K562 (cell line): ENCODE measurements around the gene EIF4E. TPM values are rescaled to one million over a fixed set of nuclear protein-coding genes. Genes with fewer than 3 reads are reported as not detected.

Experiments used
- ATAC-seq: fragments of 200-7000 bp; cut with Tn5 transposase; 3 replicates; pipeline ENCODE4 v1.9.1; 2020; ENCODE audit warnings: moderate library complexity
- BruUV-seq: library from RNA; stranded (reverse); fragments of 400-500 nt; replicated peaks from 2 replicates; lab custom pipeline; 2021; lab: Mats Ljungman, UMichigan
- CTCF ChIA-PET: fragments of 300-600 bp; formaldehyde crosslinking; extraction: SDS; loops from one replicate; lab custom pipeline; 2021; ENCODE audit warnings: low intra/inter-chr PET ratio; lab: Yijun Ruan, JAX
- POLR2A ChIA-PET: fragments of 300-600, 350-650 bp; sonication (Branson Sonifier 250); formaldehyde crosslinking; extraction: SDS; loops from one replicate; lab custom pipeline; 2021; ENCODE audit warnings: antibody characterized with exemption, inconsistent platforms; lab: Yijun Ruan, JAX
- DNase-seq, 4 experiments: peaks; one replicate each; pipeline versions ENCODE4 v3.0.0 to v3.0.0-alpha.2; 2011 to 2018; ENCODE audit warnings: low spot score in 3 of 4, mixed read lengths in 3 of 4; ENCODE audit errors: extremely low read depth in 1 of 4
- FAIRE-seq: peaks from 2 replicates; lab custom pipeline; 2011; peaks lifted over from hg19 to GRCh38; lab: Jason Lieb, UNC
- H2AFZ ChIP-seq: 2 replicates; pipeline ENCODE4 v1.6.0; 2011; ENCODE audit warnings: low read depth, low read length, control low read depth, inconsistent platforms
- H3K27ac ChIP-seq: fragments of 200-600 bp; 3 replicates; pipeline ENCODE4 v1.8.0; 2011; ENCODE audit warnings: low read depth, mild to moderate bottlenecking, control low read depth, inconsistent platforms, low read length, moderate library complexity, mixed read lengths; ENCODE audit errors: extremely low read depth
- H3K27me3 ChIP-seq, 2 experiments: fragments of 300-600 bp in 1 of 2; 2 replicates in 1 of 2; 3 replicates in 1 of 2; pipeline versions ENCODE4 v1.6.0 to v1.8.0; 2011; ENCODE audit warnings: inconsistent platforms in 2 of 2, low read length in 2 of 2, mild to moderate bottlenecking in 1 of 2, mixed read lengths in 1 of 2, moderate library complexity in 1 of 2; ENCODE audit not compliant: control insufficient read depth in 2 of 2, insufficient read depth in 2 of 2
- H3K36me3 ChIP-seq: fragments of 300-600 bp; 3 replicates; pipeline ENCODE4 v1.8.0; 2011; ENCODE audit warnings: mild to moderate bottlenecking, low read length, inconsistent platforms; ENCODE audit not compliant: control insufficient read depth, insufficient read depth
- H3K4me1 ChIP-seq, 2 experiments: fragments of 200-600 bp in 1 of 2; replicated peaks in 1 of 2; 2 replicates in 1 of 2; 3 replicates in 1 of 2; pipeline versions ENCODE4 v1.5.1 to v1.8.0; 2011; ENCODE audit warnings: inconsistent platforms in 2 of 2, low read length in 2 of 2, mild to moderate bottlenecking in 1 of 2, mixed read lengths in 1 of 2, moderate library complexity in 1 of 2; ENCODE audit not compliant: control insufficient read depth in 2 of 2, insufficient read depth in 2 of 2
- H3K4me2 ChIP-seq: 2 replicates; pipeline ENCODE4 v1.6.1; 2011; ENCODE audit warnings: low read length, control low read depth, inconsistent platforms, mixed read lengths; ENCODE audit not compliant: insufficient read depth
- H3K4me3 ChIP-seq: fragments of 200-600 bp; sonication (generic), shearing (Covaris generic); 2 replicates; pipeline ENCODE4 v1.5.1; 2016; ENCODE audit warnings: control low read depth, inconsistent platforms
- H3K79me2 ChIP-seq: fragments of 200-600 bp; 3 replicates; pipeline ENCODE4 v1.8.0; 2011; ENCODE audit warnings: low read length, inconsistent platforms; ENCODE audit not compliant: control insufficient read depth, insufficient read depth
- H3K9ac ChIP-seq, 2 experiments: 2 replicates each; pipeline versions ENCODE4 v1.6.0 to v1.6.1; 2011; ENCODE audit warnings: low read depth in 2 of 2, low read length in 2 of 2, control low read depth in 1 of 2, inconsistent platforms in 1 of 2, mild to moderate bottlenecking in 1 of 2, mixed read lengths in 1 of 2; ENCODE audit not compliant: insufficient read depth in 1 of 2
- H3K9me1 ChIP-seq: one replicate; pipeline ENCODE4 v1.6.0; 2011; ENCODE audit warnings: inconsistent platforms, mild to moderate bottlenecking, low read length, moderate library complexity; ENCODE audit not compliant: control insufficient read depth, insufficient read depth
- H3K9me3 ChIP-seq: replicated peaks from 2 replicates; pipeline ENCODE4 v1.5.1; 2011; ENCODE audit warnings: low read depth, low read length, inconsistent platforms; ENCODE audit not compliant: control insufficient read depth, insufficient read depth
- H4K20me1 ChIP-seq: replicated peaks from 2 replicates; pipeline ENCODE4 v1.6.1; 2011; ENCODE audit warnings: low read length, inconsistent platforms, mixed read lengths; ENCODE audit not compliant: control insufficient read depth, insufficient read depth
- CBFB ChIP-seq: sonication (generic); formaldehyde crosslinking; IDR thresholded peaks from 2 replicates; pipeline ENCODE4 v1.4.0; 2020; ENCODE audit warnings: mild to moderate bottlenecking, missing genetic modification reagents
- CREB1 ChIP-seq, 2 experiments: sonication (generic) in 1 of 2; formaldehyde crosslinking in 1 of 2; IDR thresholded peaks; 2 replicates each; pipeline versions ENCODE4 v1.6.1 to v1.8.0; 2012 to 2022; ENCODE audit warnings: inconsistent platforms in 1 of 2, mild to moderate bottlenecking in 1 of 2, missing genetic modification reagents in 1 of 2, moderate library complexity in 1 of 2
- CXXC5 ChIP-seq: fragments of 250-450 bp; sonication (Bioruptor Pico); IDR thresholded peaks from 2 replicates; pipeline ENCODE4 v1.8.0; 2022; ENCODE audit warnings: inconsistent platforms, mild to moderate bottlenecking, moderate library complexity
- HDAC2 ChIP-seq: fragments of 450-650 bp; IDR thresholded peaks from 2 replicates; pipeline ENCODE4 v1.6.1; 2016; ENCODE audit warnings: mild to moderate bottlenecking
- LCOR ChIP-seq: sonication (generic); formaldehyde crosslinking; IDR thresholded peaks from 2 replicates; pipeline ENCODE4 v1.8.0; 2022; ENCODE audit warnings: mild to moderate bottlenecking, missing genetic modification reagents
- MCM2 ChIP-seq: fragments of 450-650 bp; IDR thresholded peaks from 2 replicates; pipeline ENCODE4 v1.6.1; 2017; ENCODE audit warnings: low read depth, mild to moderate bottlenecking
- NKRF ChIP-seq: fragments of 450-650 bp; IDR thresholded peaks from 2 replicates; pipeline ENCODE4 v1.6.1; 2016; ENCODE audit warnings: borderline replicate concordance
- NRF1 ChIP-seq, 2 experiments: fragments of 450-650 bp; IDR thresholded peaks in 1 of 2; conservative IDR thresholded peaks in 1 of 2; 2 replicates each; pipeline ENCODE4 v1.6.1; 2014; ENCODE audit warnings: mild to moderate bottlenecking in 2 of 2
- POLR2AphosphoS2 ChIP-seq: IDR thresholded peaks from 2 replicates; pipeline ENCODE4 v1.6.1; 2012; ENCODE audit warnings: low read length, improper control_type of control experiment
- POLR2AphosphoS5 ChIP-seq: IDR thresholded peaks from 2 replicates; pipeline ENCODE4 v1.6.1; 2011; ENCODE audit warnings: mild to moderate bottlenecking, low read depth, low read length, moderate library complexity; ENCODE audit not compliant: control insufficient read depth, insufficient read depth
- SAP30 ChIP-seq: fragments of 200-600 bp; sonication (generic); IDR thresholded peaks from 2 replicates; pipeline ENCODE4 v1.6.1; 2012; ENCODE audit warnings: borderline replicate concordance, low read depth, mild to moderate bottlenecking, moderate library complexity, low read length, control low read depth, inconsistent platforms; ENCODE audit not compliant: insufficient read depth, poor library complexity, severe bottlenecking
- SMAD4 ChIP-seq: fragments of 250-450 bp; sonication (Bioruptor Pico); conservative IDR thresholded peaks from 2 replicates; pipeline ENCODE4 v1.8.0; 2021; ENCODE audit warnings: inconsistent platforms, mild to moderate bottlenecking, moderate library complexity
- ZKSCAN8 ChIP-seq: fragments of 200-800 bp; sonication (Bioruptor generic); IDR thresholded peaks from 2 replicates; pipeline ENCODE4 v1.6.1; 2016; ENCODE audit warnings: missing genetic modification characterization, missing compliant biosample characterization
- ZNF347 ChIP-seq: fragments of 450-650 bp; formaldehyde crosslinking; IDR thresholded peaks from 2 replicates; pipeline ENCODE4 v1.4.0; 2020; ENCODE audit warnings: low read depth, mild to moderate bottlenecking, moderate library complexity
- ZNF41 ChIP-seq: fragments of 250-450 bp; sonication (Bioruptor Pico); conservative IDR thresholded peaks from 2 replicates; pipeline ENCODE4 v1.4.0; 2020; ENCODE audit warnings: mild to moderate bottlenecking
- ZNF778 ChIP-seq: fragments of 450-650 bp; formaldehyde crosslinking; IDR thresholded peaks from 2 replicates; pipeline ENCODE4 v1.4.0; 2020; ENCODE audit warnings: mild to moderate bottlenecking, moderate library complexity
- ZNF830 ChIP-seq: fragments of 250-450 bp; sonication (Bioruptor Pico); IDR thresholded peaks from 2 replicates; pipeline ENCODE4 v1.5.0; 2021; ENCODE audit warnings: mild to moderate bottlenecking
- WGBS: fragments of 100-300 bp; shearing (Covaris generic); methylation state at CpG from one replicate; pipeline ENCODE4 v1.1.6; 2016; ENCODE audit warnings: low coverage, mixed read lengths; ENCODE audit not compliant: insufficient coverage; ENCODE audit errors: missing lambda C conversion rate; 5-methylcytosine and 5-hydroxymethylcytosine counted together
- in situ Hi-C: fragments of 300-500 bp; cut with MboI; formaldehyde crosslinking; loops from 4 replicates; pipeline ENCODE4 v1.15.0; 2018; ENCODE audit warnings: inconsistent platforms, mixed read lengths
- intact Hi-C: fragments of 100-400 bp; cut with micrococcal nuclease; formaldehyde crosslinking; loops from 2 replicates; pipeline ENCODE4 v1.14.2; 2022
- polyA plus RNA-seq, 8 experiments: library from polyadenylated mRNA; depleted of rRNA in 4 of 8; stranded (reverse) in 5 of 8; unstranded in 3 of 8; fragments of >200 nt; fragmentation: Nextera tagmentation in 2 of 8; fragmentation: Illumina TruSeq in 1 of 8; extraction: Ambion mirVana in 2 of 8; extraction: Trizol in 1 of 8; gene quantifications; 2 replicates each; pipeline versions ENCODE4 v1.2.1 to v1.2.3, GENCODE V29; 2011 to 2014; ENCODE audit warnings: inconsistent platforms in 1 of 8, missing spikeins in 1 of 8
- total RNA-seq, 7 experiments: library from RNA; depleted of rRNA in 6 of 7; stranded (reverse); fragments of >200 nt in 6 of 7; fragmentation: Illumina TruSeq in 2 of 7; extraction: Trizol in 2 of 7; gene quantifications; 2 replicates each; pipeline versions ENCODE4 v1.2.1 to v1.2.3, GENCODE V29; 2011 to 2021; ENCODE audit warnings: low replicate concordance in 1 of 7
- TF ChIP-seq, protein P1 (sequence below): IDR thresholded peaks from 3 replicates; pipeline ENCODE4 v1.6.1; 2011; ENCODE audit warnings: borderline replicate concordance, mild to moderate bottlenecking, moderate library complexity; ENCODE audit not compliant: insufficient read length; ENCODE audit errors: extremely low read depth

The EIF4E gene
- total and polyA plus RNA-seq, 9 of the 15 experiments (the other 6 are each of a cell fraction or from before 2014, with no cell fraction given), result 164 to 489 (median 179) TPM

DNA sequence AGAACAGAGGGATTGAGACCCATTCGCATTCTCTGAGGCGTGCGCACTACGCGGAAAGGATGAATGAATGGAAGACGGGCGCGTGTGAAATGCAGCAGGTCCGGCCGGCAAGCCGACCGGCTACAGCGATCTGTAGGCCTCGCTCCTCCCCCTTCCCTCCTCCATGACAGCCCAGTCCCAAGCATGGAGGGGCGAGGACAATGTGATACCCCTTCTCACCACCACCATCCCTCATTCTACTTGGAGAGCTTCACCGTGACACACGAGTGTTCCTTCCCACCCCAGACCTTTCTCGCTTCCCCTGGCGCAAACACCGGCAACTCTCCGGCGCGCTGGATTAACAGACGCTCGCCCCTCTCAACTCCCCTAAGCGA lies 815 bp downstream of the EIF4E start:
- in situ Hi-C loops (no loop called here), intact Hi-C loops (loop anchor here (5.0 to 10.0 kb wide), 3 partner anchors 67 to 181 kb away; partner anchors contain the start of gene METAP1)
- peak overlapping the region; percentile 96 for H3K27ac ChIP-seq
- H3K27me3 ChIP-seq, result no peaks in the 10 kb centered on the region
- ChIA-PET CTCF (no interaction called here), POLR2A (interaction anchor here (0.6 to 2.1 kb wide), 13 partner anchors 10 to 698 kb away, joined by 3 to 12 read pairs (median 3); partner anchors contain the start of genes ADH5 and METAP1)
- peaks cover 35% of the 10 kb centered on the region for H3K36me3 ChIP-seq
- H3K9me3 ChIP-seq, result no peaks in the 10 kb centered on the region; the same call in 1 of the 2 replicates
- peak overlapping the region; percentile 96 for H3K4me2 ChIP-seq
- BruUV-seq, result no TSS peak
- peak; percentile 51 to 93 (median 70) for DNase-seq
- H3K4me1 ChIP-seq, result peaks cover 14 to 15% of the 10 kb centered on the region in 2 experiments
- WGBS, result under 1% methylated on average over 24 of the region's 26 CpGs
- peak overlapping the region; percentile 97 to 99 for H3K9ac ChIP-seq
- peaks cover 71% of the 10 kb centered on the region for H3K79me2 ChIP-seq
- peak overlapping the region; percentile 97 for H3K4me3 ChIP-seq
- peaks cover 13% of the 10 kb centered on the region; the same call in 1 of the 2 replicates for H4K20me1 ChIP-seq
- H3K9me1 ChIP-seq, result no peaks in the 10 kb centered on the region
- peak; percentile 79 for FAIRE-seq
- peak; percentile 81 for ATAC-seq
- peak overlapping the region; percentile 95 for H2AFZ ChIP-seq
- TF ChIP-seq CXXC5 (CRISPR knock-in tag), result peak; percentile 46; the same call in 1 of the 2 replicates
- peak; percentile 66; the same call in 1 of the 2 replicates for TF ChIP-seq POLR2AphosphoS5
- no peak for TF ChIP-seq ZKSCAN8
- no peak for TF ChIP-seq ZNF41
- peak; percentile 51 to 60 for TF ChIP-seq NRF1 (conservative IDR thresholded peaks at IDR 0.05 in 1 of 2, IDR thresholded peaks at IDR 0.05 in 1 of 2)
- TF ChIP-seq NKRF, result peak; percentile 95
- TF ChIP-seq MCM2, result no peak
- TF ChIP-seq, protein P1, sequence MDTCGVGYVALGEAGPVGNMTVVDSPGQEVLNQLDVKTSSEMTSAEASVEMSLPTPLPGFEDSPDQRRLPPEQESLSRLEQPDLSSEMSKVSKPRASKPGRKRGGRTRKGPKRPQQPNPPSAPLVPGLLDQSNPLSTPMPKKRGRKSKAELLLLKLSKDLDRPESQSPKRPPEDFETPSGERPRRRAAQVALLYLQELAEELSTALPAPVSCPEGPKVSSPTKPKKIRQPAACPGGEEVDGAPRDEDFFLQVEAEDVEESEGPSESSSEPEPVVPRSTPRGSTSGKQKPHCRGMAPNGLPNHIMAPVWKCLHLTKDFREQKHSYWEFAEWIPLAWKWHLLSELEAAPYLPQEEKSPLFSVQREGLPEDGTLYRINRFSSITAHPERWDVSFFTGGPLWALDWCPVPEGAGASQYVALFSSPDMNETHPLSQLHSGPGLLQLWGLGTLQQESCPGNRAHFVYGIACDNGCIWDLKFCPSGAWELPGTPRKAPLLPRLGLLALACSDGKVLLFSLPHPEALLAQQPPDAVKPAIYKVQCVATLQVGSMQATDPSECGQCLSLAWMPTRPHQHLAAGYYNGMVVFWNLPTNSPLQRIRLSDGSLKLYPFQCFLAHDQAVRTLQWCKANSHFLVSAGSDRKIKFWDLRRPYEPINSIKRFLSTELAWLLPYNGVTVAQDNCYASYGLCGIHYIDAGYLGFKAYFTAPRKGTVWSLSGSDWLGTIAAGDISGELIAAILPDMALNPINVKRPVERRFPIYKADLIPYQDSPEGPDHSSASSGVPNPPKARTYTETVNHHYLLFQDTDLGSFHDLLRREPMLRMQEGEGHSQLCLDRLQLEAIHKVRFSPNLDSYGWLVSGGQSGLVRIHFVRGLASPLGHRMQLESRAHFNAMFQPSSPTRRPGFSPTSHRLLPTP, result no peak
- TF ChIP-seq LCOR (CRISPR knock-in tag), result peak; percentile 81
- TF ChIP-seq HDAC2, result peak; percentile 42; the same call in 1 of the 2 replicates
- TF ChIP-seq ZNF778 (CRISPR knock-in tag), result no peak
- TF ChIP-seq ZNF347 (CRISPR knock-in tag), result no peak
- no peak for TF ChIP-seq SMAD4 (CRISPR knock-in tag)
- no peak for TF ChIP-seq ZNF830
- TF ChIP-seq CREB1 (IDR thresholded peaks at IDR 0.05), result peak; percentile 11; the same call in 1 of the 2 replicates
- TF ChIP-seq CREB1 (CRISPR knock-in tag; IDR thresholded peaks at IDR 0.05), result no peak
- no peak for TF ChIP-seq CBFB (CRISPR knock-in tag)
- no peak for TF ChIP-seq POLR2AphosphoS2
- peak; percentile 94 for TF ChIP-seq SAP30
